A549 (cell line): Measurements from ENCODE around the gene TKFC. TPM values are rescaled to one million over a fixed set of nuclear protein-coding genes. Genes with fewer than 3 reads are reported as not detected.

ENCODE experiments used
- ATAC-seq, 2 experiments: fragments of 200-7000 bp in 1 of 2; fragments of >200 bp in 1 of 2; cut with Nextera tagmentation in 1 of 2; cut with Tn5 transposase in 1 of 2; 3 replicates each; pipeline versions ENCODE4 v1.8.0 to v1.9.1; 2018 to 2020; ENCODE audit warnings: mild to moderate bottlenecking in 1 of 2, moderate library complexity in 1 of 2
- CTCF ChIA-PET: fragments of 300-600 bp; sonication (Branson Sonifier 250); formaldehyde crosslinking; extraction: SDS; loops from one replicate; lab custom pipeline; 2021; ENCODE audit warnings: antibody characterized with exemption, inconsistent platforms; lab: Yijun Ruan, JAX
- POLR2A ChIA-PET: fragments of 350-600 bp; formaldehyde crosslinking; extraction: SDS; loops from one replicate; lab custom pipeline; 2021; ENCODE audit warnings: antibody characterized with exemption, inconsistent platforms; lab: Yijun Ruan, JAX
- DNase-seq, 2 experiments: peaks; one replicate each; pipeline versions ENCODE4 v3.0.0 to v3.0.0-alpha.2; 2011 to 2016; ENCODE audit warnings: low read depth in 1 of 2, low spot score in 1 of 2
- FAIRE-seq: peaks from 2 replicates; lab custom pipeline; 2011; peaks lifted over from hg19 to GRCh38; lab: Jason Lieb, UNC
- H3K27ac ChIP-seq, 2 experiments: fragments of >200 bp; sonication (Bioruptor Twin); formaldehyde crosslinking; 3 replicates each; pipeline ENCODE4 v1.5.1; 2016 to 2017
- H3K4me1 ChIP-seq: fragments of >200 bp; sonication (Bioruptor Twin); formaldehyde crosslinking; 3 replicates; pipeline ENCODE4 v1.6.1; 2016
- H3K4me2 ChIP-seq: fragments of >200 bp; sonication (Bioruptor Twin); formaldehyde crosslinking; 3 replicates; pipeline ENCODE4 v1.6.1; 2016
- H3K4me3 ChIP-seq: fragments of >200 bp; sonication (Bioruptor Twin); formaldehyde crosslinking; 3 replicates; pipeline ENCODE4 v1.5.1; 2016
- H3K9me3 ChIP-seq: fragments of >200 bp; sonication (Bioruptor Twin); formaldehyde crosslinking; 3 replicates; pipeline ENCODE4 v1.6.1; 2016
- CTCF ChIP-seq: fragments of >200 bp; sonication (Bioruptor Twin); formaldehyde crosslinking; IDR thresholded peaks from 3 replicates; pipeline ENCODE4 v1.5.1; 2016
- GATA3 ChIP-seq: IDR thresholded peaks from 2 replicates; pipeline ENCODE4 v1.6.1; 2012; ENCODE audit warnings: borderline replicate concordance
- HES2 ChIP-seq: fragments of >200 bp; sonication (Bioruptor Twin); formaldehyde crosslinking; IDR thresholded peaks from 2 replicates; pipeline ENCODE4 v1.6.1; 2016
- JUNB ChIP-seq: fragments of >200 bp; sonication (Bioruptor Twin); formaldehyde crosslinking; IDR thresholded peaks from 2 replicates; pipeline ENCODE4 v1.6.1; 2016
- RAD21 ChIP-seq, 2 experiments: fragments of >200 bp in 1 of 2; sonication (Bioruptor Twin) in 1 of 2; formaldehyde crosslinking in 1 of 2; IDR thresholded peaks in 1 of 2; conservative IDR thresholded peaks in 1 of 2; 2 replicates in 1 of 2; 3 replicates in 1 of 2; pipeline ENCODE4 v1.6.1; 2012 to 2018; ENCODE audit warnings: inconsistent platforms in 1 of 2
- RCOR1 ChIP-seq: fragments of 150-350 bp; IDR thresholded peaks from 2 replicates; pipeline ENCODE4 v1.6.1; 2014; ENCODE audit warnings: antibody characterized with exemption, low read length, low read depth
- WGBS: methylation state at CpG from one replicate; pipeline ENCODE4 v1.1.6; 2017; ENCODE audit errors: missing lambda C conversion rate; 5-methylcytosine and 5-hydroxymethylcytosine counted together
- polyA plus RNA-seq, 4 experiments: library from polyadenylated mRNA; depleted of rRNA in 3 of 4; stranded (reverse); fragments of >200 nt; fragmentation: RNase III in 1 of 4; extraction: RNeasy Plus Mini Kit Qiagen cat#74134 plus additional on column Dnase treatment in 1 of 4; gene quantifications; 2 replicates in 3 of 4; 3 replicates in 1 of 4; pipeline ENCODE4 v1.2.3, GENCODE V29; 2011 to 2017
- TF ChIP-seq, protein P1 (sequence below): fragments of 450-650 bp; IDR thresholded peaks from 2 replicates; pipeline ENCODE4 v1.6.1; 2014; ENCODE audit warnings: antibody characterized with exemption

The TKFC gene
- polyA plus RNA-seq, 2 of the 4 experiments (the other 2 are of a cell fraction): 46.5 to 48.7 TPM

GRCh38 chr11:61384271-61385242 lies 51.5 kb downstream of the TKFC start:
- peaks cover 3% of the 10 kb centered on the region; the same call in 2 of the 3 replicates for H3K4me1 ChIP-seq
- ChIA-PET CTCF (interaction anchor here (1.0 to 17.4 kb wide), 32 partner anchors 9 to 554 kb away, joined by 3 to 552 read pairs (median 6); partner anchors contain the start of genes CYB561A3, DDB1, TKFC and TMEM138), POLR2A (interaction anchor here (1.0 to 4.6 kb wide), 3 partner anchors 22 to 90 kb away, joined by 3 to 40 read pairs (median 32); partner anchors contain the start of genes CYB561A3, DDB1, TKFC and TMEM138)
- FAIRE-seq: no peak
- H3K27ac ChIP-seq: no peak overlapping the region
- H3K4me3 ChIP-seq: no peak overlapping the region
- TF ChIP-seq CTCF: peak; percentile 17; the same call in 1 of the 3 replicates
- TF ChIP-seq, protein P1, sequence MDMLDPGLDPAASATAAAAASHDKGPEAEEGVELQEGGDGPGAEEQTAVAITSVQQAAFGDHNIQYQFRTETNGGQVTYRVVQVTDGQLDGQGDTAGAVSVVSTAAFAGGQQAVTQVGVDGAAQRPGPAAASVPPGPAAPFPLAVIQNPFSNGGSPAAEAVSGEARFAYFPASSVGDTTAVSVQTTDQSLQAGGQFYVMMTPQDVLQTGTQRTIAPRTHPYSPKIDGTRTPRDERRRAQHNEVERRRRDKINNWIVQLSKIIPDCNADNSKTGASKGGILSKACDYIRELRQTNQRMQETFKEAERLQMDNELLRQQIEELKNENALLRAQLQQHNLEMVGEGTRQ: no peak
- TF ChIP-seq RAD21 (conservative IDR thresholded peaks at IDR 0.05 in 1 of 2, IDR thresholded peaks at IDR 0.05 in 1 of 2): peak; percentile 28 to 54; a peak in 2 of 5 replicates
- no peaks in the 10 kb centered on the region for H3K9me3 ChIP-seq
- 83% methylated on average over 15 of the region's 15 CpGs for WGBS
- DNase-seq: peak in 1 of 2 experiments; percentile 66
- peak; percentile 72 to 76 for ATAC-seq
- H3K4me2 ChIP-seq: no peak overlapping the region

DNA sequence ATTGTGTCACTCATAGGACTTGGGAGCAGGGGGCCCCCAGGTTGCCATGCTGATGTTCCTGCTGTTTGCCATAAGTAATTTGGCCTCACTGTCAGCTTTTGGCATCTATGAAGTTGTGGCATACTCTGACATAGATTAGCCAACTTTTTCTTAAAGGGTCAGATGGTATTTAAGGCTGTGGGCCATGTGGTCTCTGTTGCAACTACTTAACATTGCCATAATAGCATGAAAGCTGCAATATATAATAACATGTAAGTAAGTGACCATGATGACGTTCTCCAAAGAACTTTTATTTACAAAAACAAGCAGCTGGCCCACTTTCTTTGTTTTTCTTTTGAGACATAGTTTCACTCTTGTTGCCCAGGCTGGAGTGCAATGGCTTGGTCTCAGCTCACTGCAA lies 57.1 kb downstream of the TKFC start:
- FAIRE-seq (no peak), ATAC-seq (no peak), DNase-seq (no peak)
- CTCF ChIA-PET: interaction anchor here (1.0 to 17.4 kb wide), 5 partner anchors 30 to 59 kb away, joined by 3 to 521 read pairs (median 4); partner anchors contain the start of genes CYB561A3 and TMEM138
- 89% methylated on average over 1 of the region's 1 CpG for WGBS
- Histone ChIP-seq H3K4me2 (no peak overlapping the region), H3K4me1 (0 out of 3 replicates have a peak, but pooled peaks cover 8% of the 10 kb centered on the region), H3K27ac (no peak overlapping the region), H3K9me3 (0 out of 3 replicates have a peak, but pooled peaks cover 2% of the 10 kb centered on the region), H3K4me3 (no peak overlapping the region)
- POLR2A ChIA-PET: no interaction called here
- no peak for TF ChIP-seq GATA3
- TF ChIP-seq HES2: no peak

- ChIA-PET CTCF (interaction anchor here (1.2 to 17.4 kb wide), 12 partner anchors 8 to 351 kb away, joined by 3 to 521 read pairs (median 6); partner anchors contain the start of genes CYB561A3 and TMEM138), POLR2A (interaction anchor here (0.6 to 3.5 kb wide), 10 partner anchors 9 to 98 kb away, joined by 3 to 33 read pairs (median 8); partner anchors contain the start of genes CPSF7, CYB561A3, DDB1 and SDHAF2)
- FAIRE-seq: no peak
- peak; percentile 28 to 35 for DNase-seq
- H3K27ac ChIP-seq: peak overlapping the region; percentile 82 to 90
- peak overlapping the region; percentile 84 for H3K4me2 ChIP-seq
- peak; percentile 51 to 64; a peak in 5 of 6 replicates for ATAC-seq
- 0 out of 3 replicates have a peak, but pooled peaks cover 2% of the 10 kb centered on the region for H3K9me3 ChIP-seq
- 0 out of 3 replicates have a peak, but pooled peaks cover 8% of the 10 kb centered on the region for H3K4me1 ChIP-seq
- peak overlapping the region; percentile 69 for H3K4me3 ChIP-seq
- 6% methylated on average over 15 of the region's 15 CpGs for WGBS
- TF ChIP-seq RCOR1 (no peak), CTCF (peak; percentile 32), RAD21 (conservative IDR thresholded peaks at IDR 0.05 in 1 of 2, IDR thresholded peaks at IDR 0.05 in 1 of 2) (peak; percentile 41 to 49; a peak in 4 of 5 replicates), JUNB (no peak)
Measured at GRCh38 chr11:61392981-61393595, 60.1 kb downstream of the TKFC start.

Other genes starting within 250 kb of the TKFC start
- gene CD5, start 230.7 kb upstream of the TKFC start, polyA plus RNA-seq (2011; rRNA removed): 0.04 TPM in 1 of 2 replicates, not detected in the other
- not detected in 3 replicates for gene CD5, start 230.7 kb upstream of the TKFC start, polyA plus RNA-seq (2017; fragmentation: RNase III; extraction: RNeasy Plus Mini Kit Qiagen cat#74134 plus additional on column Dnase treatment)
- 9.3 and 11.3 TPM in 2 replicates for gene VPS37C, start 171.8 kb upstream of the TKFC start, polyA plus RNA-seq (2011; rRNA removed)
- gene VPS37C, start 171.8 kb upstream of the TKFC start, polyA plus RNA-seq (2017; fragmentation: RNase III; extraction: RNeasy Plus Mini Kit Qiagen cat#74134 plus additional on column Dnase treatment): 8.9 to 10.9 TPM (median 9.9 TPM) in 3 replicates
- not detected in 2 replicates for gene PGA3, start 129.7 kb upstream of the TKFC start, polyA plus RNA-seq (2011; rRNA removed)
- gene PGA3, start 129.7 kb upstream of the TKFC start, polyA plus RNA-seq (2017; fragmentation: RNase III; extraction: RNeasy Plus Mini Kit Qiagen cat#74134 plus additional on column Dnase treatment): not detected in 3 replicates
- not detected in 2 replicates for gene PGA4, start 110.9 kb upstream of the TKFC start, polyA plus RNA-seq (2011; rRNA removed)
- gene PGA4, start 110.9 kb upstream of the TKFC start, polyA plus RNA-seq (2017; fragmentation: RNase III; extraction: RNeasy Plus Mini Kit Qiagen cat#74134 plus additional on column Dnase treatment): not detected in 3 replicates
- not detected in 2 replicates for gene PGA5, start 92.1 kb upstream of the TKFC start, polyA plus RNA-seq (2011; rRNA removed)
- not detected in 3 replicates for gene PGA5, start 92.1 kb upstream of the TKFC start, polyA plus RNA-seq (2017; fragmentation: RNase III; extraction: RNeasy Plus Mini Kit Qiagen cat#74134 plus additional on column Dnase treatment)
- gene VWCE, start 37.9 kb upstream of the TKFC start, polyA plus RNA-seq (2011; rRNA removed): 0.53 and 0.65 TPM in 2 replicates
- 0.45 to 0.79 TPM (median 0.63 TPM) in 3 replicates for gene VWCE, start 37.9 kb upstream of the TKFC start, polyA plus RNA-seq (2017; fragmentation: RNase III; extraction: RNeasy Plus Mini Kit Qiagen cat#74134 plus additional on column Dnase treatment)
- 213 and 222 TPM in 2 replicates for gene DDB1, start 123 bp upstream of the TKFC start, polyA plus RNA-seq (2011; rRNA removed)
- gene DDB1, start 123 bp upstream of the TKFC start, polyA plus RNA-seq (2017; fragmentation: RNase III; extraction: RNeasy Plus Mini Kit Qiagen cat#74134 plus additional on column Dnase treatment): 149 to 154 TPM (median 149 TPM) in 3 replicates
- 50.8 and 58.1 TPM in 2 replicates for gene CYB561A3, start 28.7 kb downstream of the TKFC start, polyA plus RNA-seq (2011; rRNA removed)
- gene CYB561A3, start 28.7 kb downstream of the TKFC start, polyA plus RNA-seq (2017; fragmentation: RNase III; extraction: RNeasy Plus Mini Kit Qiagen cat#74134 plus additional on column Dnase treatment): 50.4 to 56.9 TPM (median 55.4 TPM) in 3 replicates
- 143 and 156 TPM in 2 replicates for gene TMEM138, start 29.1 kb downstream of the TKFC start, polyA plus RNA-seq (2011; rRNA removed)
- gene TMEM138, start 29.1 kb downstream of the TKFC start, polyA plus RNA-seq (2017; fragmentation: RNase III; extraction: RNeasy Plus Mini Kit Qiagen cat#74134 plus additional on column Dnase treatment): 80.3 to 95.6 TPM (median 88.2 TPM) in 3 replicates
- 33.6 and 49.0 TPM in 2 replicates for gene TMEM216, start 59.4 kb downstream of the TKFC start, polyA plus RNA-seq (2011; rRNA removed)
- 9.9 to 11.9 TPM (median 10.6 TPM) in 3 replicates for gene TMEM216, start 59.4 kb downstream of the TKFC start, polyA plus RNA-seq (2017; fragmentation: RNase III; extraction: RNeasy Plus Mini Kit Qiagen cat#74134 plus additional on column Dnase treatment)
- gene CPSF7, start 96.7 kb downstream of the TKFC start, polyA plus RNA-seq (2011; rRNA removed): 56.7 and 72.9 TPM in 2 replicates
- gene CPSF7, start 96.7 kb downstream of the TKFC start, polyA plus RNA-seq (2017; fragmentation: RNase III; extraction: RNeasy Plus Mini Kit Qiagen cat#74134 plus additional on column Dnase treatment): 62.9 to 69.1 TPM (median 67.5 TPM) in 3 replicates
- 76.4 and 106 TPM in 2 replicates for gene SDHAF2, start 96.9 kb downstream of the TKFC start, polyA plus RNA-seq (2011; rRNA removed)
- gene SDHAF2, start 96.9 kb downstream of the TKFC start, polyA plus RNA-seq (2017; fragmentation: RNase III; extraction: RNeasy Plus Mini Kit Qiagen cat#74134 plus additional on column Dnase treatment): 43.1 to 44.4 TPM (median 43.8 TPM) in 3 replicates
- gene LRRC10B, start 175.5 kb downstream of the TKFC start, polyA plus RNA-seq (2011; rRNA removed): 0.03 TPM in 1 of 2 replicates, not detected in the other
- 0.04 to 0.13 TPM in 2 of 3 replicates, not detected in the other for gene LRRC10B, start 175.5 kb downstream of the TKFC start, polyA plus RNA-seq (2017; fragmentation: RNase III; extraction: RNeasy Plus Mini Kit Qiagen cat#74134 plus additional on column Dnase treatment)
- gene SYT7, start 247.8 kb downstream of the TKFC start, polyA plus RNA-seq (2011; rRNA removed): 0.37 and 0.38 TPM in 2 replicates
- 0.78 to 1.0 TPM (median 1.0 TPM) in 3 replicates for gene SYT7, start 247.8 kb downstream of the TKFC start, polyA plus RNA-seq (2017; fragmentation: RNase III; extraction: RNeasy Plus Mini Kit Qiagen cat#74134 plus additional on column Dnase treatment)